Activated CD8-positive, alpha-beta memory T cell treated with anti-CD3 and anti-CD28 coated beads for 24 hours (primary cell): ENCODE results near the gene RASSF3.

ENCODE experiments used
- DNase-seq: peaks from one replicate; pipeline ENCODE4 v3.0.0-alpha.2; 2020

Gene RASSF3

GRCh38 chr12:64696080-64696741 is 85.9 kb downstream of the RASSF3 start:
- DNase-seq: no peak

GRCh38 chr12:64699504-64700115 is 89.3 kb downstream of the RASSF3 start:
- DNase-seq: no peak

GRCh38 chr12:64700532-64700931 is 90.2 kb downstream of the RASSF3 start:
- DNase-seq: no peak

- DNase-seq: no peak
Observed at GRCh38 chr12:64701283-64701682, 91.0 kb downstream of the RASSF3 start.

GRCh38 chr12:64706306-64706705 is 96.0 kb downstream of the RASSF3 start:
- DNase-seq: no peak

GRCh38 chr12:64706857-64707256 is 96.6 kb downstream of the RASSF3 start:
- DNase-seq: no peak

- DNase-seq: no peak
Observed at GRCh38 chr12:64707362-64707761, 97.1 kb downstream of the RASSF3 start.

- no peak for DNase-seq
Observed at GRCh38 chr12:64707926-64708325, 97.6 kb downstream of the RASSF3 start.

GRCh38 chr12:64709429-64709828 is 99.1 kb downstream of the RASSF3 start:
- no peak for DNase-seq

GRCh38 chr12:64713376-64713775 is 103.1 kb downstream of the RASSF3 start:
- DNase-seq: no peak

- no peak for DNase-seq
Observed at GRCh38 chr12:64714551-64714968, 104.3 kb downstream of the RASSF3 start.

GRCh38 chr12:64716371-64716770 is 106.1 kb downstream of the RASSF3 start:
- no peak for DNase-seq

GRCh38 chr12:64716839-64717455 is 106.7 kb downstream of the RASSF3 start:
- DNase-seq: no peak

- DNase-seq: no peak
Observed at GRCh38 chr12:64718649-64719048, 108.4 kb downstream of the RASSF3 start.

- DNase-seq: no peak
Observed at GRCh38 chr12:64720884-64721283, 110.6 kb downstream of the RASSF3 start.

- no peak for DNase-seq
Observed at GRCh38 chr12:64722835-64723234, 112.5 kb downstream of the RASSF3 start.

GRCh38 chr12:64723630-64724029 is 113.3 kb downstream of the RASSF3 start:
- no peak for DNase-seq

- no peak for DNase-seq
Observed at GRCh38 chr12:64724201-64724745, 114.0 kb downstream of the RASSF3 start.

GRCh38 chr12:64729909-64730587 is 119.8 kb downstream of the RASSF3 start:
- DNase-seq: no peak

- DNase-seq: no peak
Observed at GRCh38 chr12:64730588-64730969, 120.3 kb downstream of the RASSF3 start.

GRCh38 chr12:64731683-64732082 is 121.4 kb downstream of the RASSF3 start:
- no peak for DNase-seq

- no peak for DNase-seq
Observed at GRCh38 chr12:64733857-64734256, 123.6 kb downstream of the RASSF3 start.

GRCh38 chr12:64735442-64735841 is 125.1 kb downstream of the RASSF3 start:
- no peak for DNase-seq

- no peak for DNase-seq
Observed at GRCh38 chr12:64736771-64737170, 126.5 kb downstream of the RASSF3 start.
